Non-pigmented ciliary epithelial cell (primary cell): ENCODE results near the gene R3HDM4.
"Not testable (repeated sequence)": the region's sequence is repeated elsewhere in the genome, so short reads cannot be mapped to it uniquely, and the experiment has no call there.

ENCODE experiments used
- DNase-seq: peaks from one replicate; pipeline ENCODE4 v3.0.0-alpha.2; 2010; ENCODE audit warnings: low read depth

R3HDM4 gene

GRCh38 chr19:892243-892893 lies 20.7 kb downstream of the R3HDM4 start:
- no peak for DNase-seq

- DNase-seq = not testable (repeated sequence)
Observed at GRCh38 chr19:891421-892200, 21.4 kb downstream of the R3HDM4 start.

DNA sequence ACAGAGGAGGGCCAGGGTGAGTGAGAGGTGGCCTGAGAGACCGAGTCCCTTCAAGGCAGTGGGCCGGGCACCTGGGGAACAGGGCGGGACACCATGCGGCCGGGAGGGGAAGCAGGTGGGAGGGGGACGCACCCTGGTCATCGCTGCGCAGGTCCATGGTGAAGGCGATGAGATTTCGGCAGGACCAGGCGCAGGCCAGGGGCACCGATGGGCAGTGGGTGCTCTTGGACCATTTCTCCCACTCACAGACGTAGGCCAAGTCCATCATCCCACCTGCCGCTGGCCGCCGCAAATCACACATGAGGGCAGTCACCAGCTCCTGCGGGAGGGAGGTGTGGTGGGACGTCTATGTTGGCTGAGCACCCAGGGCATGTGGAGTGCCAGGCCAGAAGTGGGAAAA lies 22.2 kb downstream of the R3HDM4 start:
- DNase-seq = no peak

GRCh38 chr19:889662-890295 lies 23.2 kb downstream of the R3HDM4 start:
- no peak for DNase-seq

- DNase-seq = no peak
Observed at GRCh38 chr19:888581-889385, 24.2 kb downstream of the R3HDM4 start.

DNA sequence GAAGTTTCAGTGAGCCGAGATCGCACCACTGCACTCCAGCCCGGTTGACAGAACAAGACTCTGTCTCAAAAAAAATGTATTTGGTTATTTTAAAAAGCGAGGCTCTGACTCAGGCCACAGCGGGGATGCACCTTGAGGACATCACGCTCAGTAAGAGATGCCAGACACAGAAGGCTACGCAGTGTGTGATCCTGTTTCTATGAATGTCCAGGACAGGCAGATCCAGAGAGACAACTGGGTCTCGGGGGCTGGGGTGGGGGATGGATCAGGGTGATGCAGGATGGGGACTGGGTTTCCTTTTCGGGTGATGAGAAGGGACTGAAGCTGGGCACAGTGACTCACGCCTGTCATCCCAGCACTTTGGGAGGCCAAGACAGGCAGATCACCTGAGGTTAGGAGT lies 25.4 kb downstream of the R3HDM4 start:
- no peak for DNase-seq

GRCh38 chr19:887072-887471 lies 25.9 kb downstream of the R3HDM4 start:
- DNase-seq = no peak

GRCh38 chr19:885536-886224 lies 27.3 kb downstream of the R3HDM4 start:
- no peak for DNase-seq

DNA sequence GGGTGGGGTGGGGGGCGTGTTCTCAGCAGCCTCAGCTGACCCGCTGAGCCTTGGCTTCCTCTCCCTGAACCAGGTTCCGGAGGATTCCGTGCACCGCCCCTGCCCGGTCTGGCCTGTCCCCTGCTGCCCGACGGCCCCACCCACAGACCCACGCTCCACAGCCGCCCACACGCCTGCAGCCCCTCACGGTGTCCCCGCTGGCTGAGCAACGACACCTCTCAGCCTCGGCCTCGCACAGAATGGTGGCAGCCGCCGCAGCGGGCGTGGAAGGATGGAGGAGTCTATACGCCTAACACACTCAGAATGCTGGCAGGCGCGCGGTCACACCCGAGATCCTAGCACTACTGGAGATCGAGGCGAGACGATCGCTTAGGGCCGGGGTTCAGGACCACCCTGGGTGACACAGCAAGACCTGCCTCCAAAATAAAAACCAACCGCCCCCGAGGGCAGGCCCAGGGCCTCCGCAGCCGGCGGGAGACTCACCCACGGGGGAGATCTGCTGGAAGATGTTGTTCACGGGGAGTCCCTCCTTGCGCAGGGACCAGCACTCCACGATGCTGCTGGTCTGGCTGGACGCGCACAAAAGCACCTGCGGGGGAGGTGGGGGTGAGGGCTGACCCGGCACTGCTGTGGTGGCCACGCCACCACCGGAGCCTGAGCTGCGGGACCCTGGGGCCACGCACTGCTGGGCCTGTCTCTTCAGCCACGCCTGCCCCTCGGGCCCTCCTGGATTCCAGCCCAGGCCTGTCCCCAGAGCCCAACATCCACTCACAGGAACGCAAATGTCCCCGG lies 28.4 kb downstream of the R3HDM4 start:
- no peak for DNase-seq

DNA sequence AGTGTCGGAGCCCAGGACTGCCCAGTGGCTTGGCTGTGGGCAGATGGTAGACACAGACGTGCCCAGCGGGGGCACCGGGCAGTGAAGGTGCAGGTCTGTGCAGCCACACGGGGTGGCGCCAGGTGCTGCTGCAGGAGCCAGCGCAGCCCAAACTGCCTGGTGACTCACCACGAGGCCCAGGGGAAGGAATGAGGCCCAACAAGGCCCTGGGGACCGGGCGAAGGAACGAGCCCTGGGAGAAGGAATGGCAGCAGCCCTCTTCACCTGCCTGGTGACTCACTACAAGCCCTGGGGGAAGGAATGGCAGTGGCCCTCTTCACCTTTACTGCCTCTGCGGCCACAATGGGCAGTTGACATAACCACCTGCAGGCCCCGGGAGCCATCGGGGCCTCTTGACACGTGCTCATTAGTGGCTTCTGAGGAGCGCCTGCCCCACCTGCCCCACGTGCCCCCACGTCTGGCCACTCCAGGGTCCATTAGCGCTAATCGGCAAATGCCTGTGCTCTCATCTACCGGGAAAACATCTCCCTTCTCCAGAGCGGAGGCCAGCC lies 29.3 kb downstream of the R3HDM4 start:
- no peak for DNase-seq

DNA sequence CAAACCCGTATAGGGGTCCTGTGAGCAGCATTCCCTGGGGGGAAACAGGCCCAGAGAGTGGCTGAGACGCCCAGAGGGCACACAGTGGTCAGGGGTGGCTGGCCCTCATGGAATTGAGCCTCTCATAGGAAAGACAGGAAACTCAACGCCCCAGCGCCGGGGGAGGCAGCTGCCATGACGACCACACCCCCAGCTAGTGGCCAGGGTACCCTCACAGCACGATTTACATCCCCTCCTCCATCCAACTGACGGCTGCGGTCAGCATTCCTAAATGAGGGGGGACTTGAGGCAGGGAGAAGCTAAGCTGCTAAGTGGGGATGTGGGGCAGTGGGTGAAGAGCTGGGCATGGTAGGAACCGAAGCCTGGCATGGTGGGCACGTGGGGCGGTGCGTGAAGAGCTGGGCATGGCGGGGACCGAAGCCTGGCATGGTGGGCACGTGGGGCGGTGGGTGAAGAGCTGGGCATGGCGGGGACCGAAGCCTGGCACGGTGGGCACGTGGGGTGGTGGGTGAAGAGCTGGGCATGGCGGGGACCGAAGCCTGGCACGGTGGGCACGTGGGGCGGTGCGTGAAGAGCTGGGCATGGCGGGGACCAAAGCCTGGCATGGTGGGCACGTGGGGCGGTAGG lies 30.0 kb downstream of the R3HDM4 start:
- DNase-seq = no peak

DNA sequence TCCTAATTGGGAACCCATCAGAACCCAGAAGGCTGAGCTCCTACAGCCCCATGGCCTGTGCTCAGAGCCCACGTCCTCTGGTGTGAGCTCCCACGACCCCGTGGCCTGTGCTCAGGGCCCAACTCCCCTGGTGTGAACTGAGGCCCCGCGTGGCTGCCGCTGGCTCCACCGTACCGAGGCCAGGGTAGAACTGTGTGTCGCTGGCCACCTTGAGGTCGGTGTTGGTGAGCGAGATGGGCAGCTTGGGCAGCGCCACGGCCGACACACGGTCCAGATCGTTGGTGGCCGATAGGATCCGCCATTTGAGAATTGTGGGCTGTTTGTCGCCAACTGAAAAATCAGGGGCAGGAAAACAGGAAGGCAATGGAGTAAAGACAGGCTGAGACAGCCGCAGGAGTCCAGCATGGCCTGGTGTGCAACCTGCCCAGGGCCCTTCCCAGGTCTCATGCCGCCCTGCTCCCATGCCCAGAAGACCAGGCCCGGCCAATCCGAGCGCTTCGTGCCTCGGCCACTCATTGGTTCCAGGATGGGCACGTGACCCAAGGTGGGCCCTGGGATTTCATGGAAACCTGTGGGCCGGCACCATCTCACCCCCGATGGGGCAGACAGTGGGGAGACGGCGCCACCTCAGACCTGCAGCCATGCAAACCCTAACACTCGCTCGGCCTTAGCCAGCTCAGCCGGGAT lies 31.5 kb downstream of the R3HDM4 start:
- no peak for DNase-seq

DNA sequence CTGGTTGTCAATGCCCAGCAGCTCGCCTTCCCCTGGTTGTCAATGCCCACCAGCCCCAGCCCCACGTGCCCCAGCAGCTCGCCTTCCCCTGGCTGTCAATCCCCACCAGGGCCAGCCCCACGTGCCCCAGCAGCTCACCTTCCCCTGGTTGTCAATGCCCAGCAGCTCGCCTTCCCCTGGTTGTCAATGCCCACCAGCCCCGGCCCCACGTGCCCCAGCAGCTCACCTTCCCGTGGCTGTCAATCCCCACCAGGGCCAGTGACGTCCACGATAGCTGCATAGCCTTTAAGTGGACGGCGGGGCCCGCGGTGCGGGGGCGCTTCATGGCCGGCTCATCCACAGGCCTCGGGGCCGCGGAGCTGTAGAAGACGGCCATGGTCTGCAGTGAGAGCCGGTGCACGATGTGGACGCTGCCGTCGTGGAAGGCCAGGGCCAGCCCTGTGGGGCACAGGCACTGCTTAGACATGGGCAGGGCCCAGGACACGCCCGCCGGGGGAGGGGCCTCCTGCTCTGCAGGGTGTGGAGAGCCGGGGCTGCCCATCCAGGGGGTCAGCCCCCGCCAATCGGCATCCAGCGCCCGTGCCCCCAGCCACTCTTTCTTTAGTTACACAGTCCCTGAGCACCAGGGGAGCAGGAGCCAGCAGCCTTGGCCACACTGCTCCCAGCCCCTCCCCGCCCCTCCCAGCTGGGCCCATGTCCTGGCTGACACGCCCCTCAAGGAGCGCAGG lies 33.1 kb downstream of the R3HDM4 start:
- no peak for DNase-seq

- DNase-seq = not testable (repeated sequence)
Observed at GRCh38 chr19:878751-879561, 34.1 kb downstream of the R3HDM4 start.

- not testable (repeated sequence) for DNase-seq
Observed at GRCh38 chr19:877992-878660, 34.9 kb downstream of the R3HDM4 start.

DNA sequence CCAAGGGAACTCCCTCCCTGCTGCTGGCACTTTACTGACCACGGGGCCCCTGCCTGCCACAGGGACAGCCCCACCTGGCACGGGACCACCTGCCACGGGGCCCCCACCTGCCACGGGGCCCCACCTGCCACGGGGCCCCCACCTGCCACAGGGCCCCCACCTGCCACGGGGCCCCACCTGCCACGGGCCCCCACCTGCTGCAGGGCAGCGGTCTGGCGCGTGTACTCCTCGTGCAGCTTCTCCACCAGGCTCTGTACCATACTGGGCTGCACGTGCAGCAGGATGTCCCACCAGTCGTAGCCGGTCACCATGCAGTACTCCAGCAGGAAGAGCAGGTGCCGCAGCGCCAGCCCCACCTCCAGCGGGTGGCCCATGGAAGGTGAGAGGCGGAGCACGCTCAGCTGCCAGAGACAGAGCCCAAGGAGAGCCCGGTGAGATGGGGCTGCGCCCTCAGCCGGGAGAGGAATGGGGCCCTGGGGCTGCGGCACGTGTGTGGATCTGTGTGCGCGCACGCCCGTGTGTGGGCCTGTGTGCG lies 36.2 kb downstream of the R3HDM4 start:
- DNase-seq = no peak

DNA sequence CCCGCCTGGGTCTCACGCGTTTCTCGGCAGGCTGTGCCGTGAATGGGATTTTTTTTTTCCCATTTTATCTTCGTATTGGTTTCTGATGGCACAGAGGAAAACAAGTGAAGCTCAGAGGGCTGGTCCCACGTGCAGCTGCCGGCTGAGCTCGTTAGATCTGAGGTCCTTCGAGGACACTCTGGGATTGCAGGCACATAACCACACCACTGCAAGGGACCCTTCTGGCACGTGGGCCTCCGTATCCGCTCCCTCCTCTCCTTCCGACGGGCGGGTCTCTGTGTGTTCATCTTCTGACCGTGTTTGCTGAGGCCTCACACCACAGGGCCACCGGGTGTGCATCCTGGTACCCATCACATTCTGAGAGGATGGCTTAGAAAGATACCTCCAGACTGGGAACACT lies 36.9 kb downstream of the R3HDM4 start:
- DNase-seq = no peak
